Measurements from ENCODE around the gene MYO3B. TPM values are rescaled to one million over a fixed set of nuclear protein-coding genes. Genes with fewer than 3 reads are reported as not detected.

The MYO3B gene
- total RNA-seq, 3 donors from 2014 or later (not counting 1 experiment from before 2014, with no cell fraction given), result 0.68 to 0.88 (median 0.75) TPM

DNA sequence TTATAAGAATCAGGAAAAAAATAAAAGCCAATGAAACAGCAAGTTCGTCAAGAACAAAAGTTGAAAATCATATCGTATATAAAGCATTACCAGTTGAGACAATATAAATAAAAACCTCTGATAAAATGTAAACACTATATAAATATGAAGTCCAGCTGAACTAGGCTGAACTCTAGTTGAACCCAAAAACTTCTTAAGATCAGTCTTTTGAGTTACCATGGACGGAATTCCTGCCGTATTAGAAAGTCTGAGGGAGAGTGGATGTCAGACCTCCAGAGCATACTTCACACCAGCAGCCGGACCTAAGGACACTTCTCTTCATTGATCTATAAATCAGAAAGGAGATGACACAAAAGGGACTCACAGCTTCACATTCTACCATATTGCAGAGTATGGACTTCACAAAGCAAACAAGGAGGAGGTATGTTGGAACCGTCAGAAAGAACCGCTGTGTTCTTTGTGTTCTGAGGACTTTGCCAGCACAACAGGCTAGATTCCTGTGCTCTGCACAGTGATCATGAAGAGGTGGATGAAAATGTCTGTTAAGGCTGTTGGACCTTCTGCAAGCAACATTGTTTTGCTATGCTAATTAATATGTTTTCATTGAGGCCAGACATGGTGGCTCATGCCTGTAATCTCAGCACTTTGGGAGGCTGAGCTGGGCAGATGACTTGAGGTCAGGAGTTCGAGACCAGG lies 469.9 kb downstream of the MYO3B start:
- Histone ChIP-seq H3K27me3 (ENCODE audit: control insufficient read depth, insufficient read depth, low read length) (no peaks in the 10 kb centered on the region), H3K27ac (ENCODE audit: low read length) (no peak overlapping the region), H3K4me3 (ENCODE audit: low read length) (no peak overlapping the region), H3K4me1 (ENCODE audit: control insufficient read depth, insufficient read depth, low read length) (no peaks in the 10 kb centered on the region), H3K9me3 (ENCODE audit: control insufficient read depth, insufficient read depth, low read length) (no peaks in the 10 kb centered on the region), H3K36me3 (ENCODE audit: control insufficient read depth, insufficient read depth, low read length) (no peaks in the 10 kb centered on the region)
- H3K4me3 Mint-ChIP-seq, result no peak overlapping the region
- peaks cover 0 to 3% of the 10 kb centered on the region in 2 donors for H3K27me3 Mint-ChIP-seq (ENCODE audit: low read depth in 2 of 2)
- TF ChIP-seq, protein P1, sequence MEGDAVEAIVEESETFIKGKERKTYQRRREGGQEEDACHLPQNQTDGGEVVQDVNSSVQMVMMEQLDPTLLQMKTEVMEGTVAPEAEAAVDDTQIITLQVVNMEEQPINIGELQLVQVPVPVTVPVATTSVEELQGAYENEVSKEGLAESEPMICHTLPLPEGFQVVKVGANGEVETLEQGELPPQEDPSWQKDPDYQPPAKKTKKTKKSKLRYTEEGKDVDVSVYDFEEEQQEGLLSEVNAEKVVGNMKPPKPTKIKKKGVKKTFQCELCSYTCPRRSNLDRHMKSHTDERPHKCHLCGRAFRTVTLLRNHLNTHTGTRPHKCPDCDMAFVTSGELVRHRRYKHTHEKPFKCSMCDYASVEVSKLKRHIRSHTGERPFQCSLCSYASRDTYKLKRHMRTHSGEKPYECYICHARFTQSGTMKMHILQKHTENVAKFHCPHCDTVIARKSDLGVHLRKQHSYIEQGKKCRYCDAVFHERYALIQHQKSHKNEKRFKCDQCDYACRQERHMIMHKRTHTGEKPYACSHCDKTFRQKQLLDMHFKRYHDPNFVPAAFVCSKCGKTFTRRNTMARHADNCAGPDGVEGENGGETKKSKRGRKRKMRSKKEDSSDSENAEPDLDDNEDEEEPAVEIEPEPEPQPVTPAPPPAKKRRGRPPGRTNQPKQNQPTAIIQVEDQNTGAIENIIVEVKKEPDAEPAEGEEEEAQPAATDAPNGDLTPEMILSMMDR (IDR thresholded peaks at IDR 0.05), result no peak
- H3K36me3 Mint-ChIP-seq, result no peaks in the 10 kb centered on the region
- DNase-seq (no peak), ATAC-seq (no peak)
- H3K9me3 Mint-ChIP-seq, result no peaks in the 10 kb centered on the region
- intact Hi-C loops (cut with micrococcal nuclease), result no loop called here
- H3K27ac Mint-ChIP-seq, result no peak overlapping the region
- 90% methylated on average over 5 of the region's 8 CpGs for WGBS (ENCODE audit: insufficient coverage)
- H3K4me1 Mint-ChIP-seq, result no peaks in the 10 kb centered on the region

DNA sequence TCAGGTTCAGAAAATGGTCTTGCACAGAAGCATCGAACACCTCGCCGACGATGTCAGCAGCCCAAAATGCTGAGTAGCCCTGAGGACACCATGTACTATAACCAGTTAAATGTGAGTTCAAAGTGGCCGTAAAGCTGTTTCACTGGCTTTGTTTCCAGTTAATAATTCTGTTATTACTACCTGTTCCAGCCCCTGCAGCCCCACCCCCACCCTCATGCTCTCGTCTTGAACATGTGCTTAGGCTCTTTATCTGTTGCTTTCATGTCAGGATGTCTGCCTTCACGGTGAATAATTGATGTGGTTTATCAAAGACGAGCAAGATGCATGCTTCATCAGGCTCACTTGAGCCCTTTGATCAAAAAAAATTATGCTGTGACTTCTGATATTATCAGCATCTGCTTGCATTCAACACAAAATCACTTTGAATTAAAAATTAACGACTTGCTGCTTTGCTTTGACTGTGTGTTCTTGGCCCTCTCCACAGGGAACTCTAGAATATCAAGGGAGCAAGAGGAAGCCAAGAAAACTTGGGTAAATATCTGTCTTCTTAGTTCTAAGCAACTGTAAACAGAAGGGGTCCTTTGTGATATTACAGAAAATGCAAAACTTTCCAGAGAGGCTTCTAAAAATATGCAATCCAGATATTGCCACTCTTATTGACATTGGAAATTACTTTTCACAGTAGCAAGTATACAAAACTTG lies 473.8 kb downstream of the MYO3B start:
- Histone ChIP-seq H3K36me3 (ENCODE audit: control insufficient read depth, insufficient read depth, low read length) (no peaks in the 10 kb centered on the region), H3K9me3 (ENCODE audit: control insufficient read depth, insufficient read depth, low read length) (no peaks in the 10 kb centered on the region), H3K27ac (ENCODE audit: low read length) (no peak overlapping the region), H3K4me3 (ENCODE audit: low read length) (no peak overlapping the region), H3K4me1 (ENCODE audit: control insufficient read depth, insufficient read depth, low read length) (no peaks in the 10 kb centered on the region), H3K27me3 (ENCODE audit: control insufficient read depth, insufficient read depth, low read length) (no peaks in the 10 kb centered on the region)
- intact Hi-C loops (cut with micrococcal nuclease), result no loop called here
- TF ChIP-seq, protein P1 (IDR thresholded peaks at IDR 0.05), result no peak
- peaks cover 0 to 3% of the 10 kb centered on the region in 2 donors for H3K27me3 Mint-ChIP-seq (ENCODE audit: low read depth in 2 of 2)
- no peak overlapping the region for H3K27ac Mint-ChIP-seq
- H3K9me3 Mint-ChIP-seq, result no peaks in the 10 kb centered on the region
- H3K36me3 Mint-ChIP-seq, result no peaks in the 10 kb centered on the region
- H3K4me3 Mint-ChIP-seq, result no peak overlapping the region
- no peaks in the 10 kb centered on the region for H3K4me1 Mint-ChIP-seq
- DNase-seq (peak in 1 of 2 donors; percentile 87), ATAC-seq (peak in 1 of 3 donors; percentile 48)
- 38% methylated on average over 9 of the region's 9 CpGs for WGBS (ENCODE audit: insufficient coverage)

DNA sequence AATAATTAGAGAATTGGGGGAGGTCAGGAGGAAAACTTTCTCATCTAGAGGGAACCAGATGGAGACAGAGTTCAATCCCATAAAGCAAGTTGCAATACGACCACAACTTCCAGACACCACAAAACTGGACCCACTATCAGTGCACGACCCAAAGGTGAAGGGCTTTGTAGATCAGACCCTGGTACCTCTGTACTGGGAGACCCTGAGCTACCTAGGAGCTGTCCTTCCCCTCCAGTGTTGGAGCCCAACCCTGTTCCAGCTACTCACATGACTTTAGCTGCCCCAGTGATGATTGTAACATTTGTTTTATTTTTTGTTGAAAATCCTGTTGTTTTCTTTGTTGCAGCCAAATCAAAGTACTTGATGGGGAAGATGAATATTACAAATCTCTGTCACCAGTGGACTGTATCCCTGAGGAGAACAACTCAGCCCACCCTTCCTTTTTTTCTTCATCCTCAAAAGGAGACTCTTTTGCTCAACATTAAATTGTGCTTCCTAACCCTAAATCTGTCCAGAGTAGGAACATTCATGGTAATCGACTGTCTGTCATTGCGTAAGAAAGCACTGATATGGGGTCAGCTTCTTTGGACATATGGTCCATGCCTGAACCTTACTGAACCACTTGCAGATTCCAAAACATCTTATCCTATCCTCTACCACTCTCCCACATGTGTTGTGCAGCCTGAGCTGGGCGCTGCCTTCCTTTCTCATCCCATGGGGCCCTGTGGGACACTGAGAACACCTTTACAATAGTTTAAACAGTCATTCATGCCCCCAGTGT lies 474.9 kb downstream of the MYO3B start:
- Mint-ChIP-seq H3K27ac (no peak overlapping the region), H3K27me3 (ENCODE audit: low read depth in 2 of 2) (peaks cover 2 to 3% of the 10 kb centered on the region in 2 donors)
- ATAC-seq, result no peak

More for the DNA sequence above, 474.9 kb downstream of the MYO3B start:
- Histone ChIP-seq H3K36me3 (ENCODE audit: control insufficient read depth, insufficient read depth, low read length) (no peaks in the 10 kb centered on the region), H3K4me3 (ENCODE audit: low read length) (no peak overlapping the region), H3K9me3 (ENCODE audit: control insufficient read depth, insufficient read depth, low read length) (no peaks in the 10 kb centered on the region), H3K27ac (ENCODE audit: low read length) (no peak overlapping the region), H3K4me1 (ENCODE audit: control insufficient read depth, insufficient read depth, low read length) (no peaks in the 10 kb centered on the region), H3K27me3 (ENCODE audit: control insufficient read depth, insufficient read depth, low read length) (no peaks in the 10 kb centered on the region)
- H3K9me3 Mint-ChIP-seq, result no peaks in the 10 kb centered on the region
- no peak for DNase-seq
- H3K36me3 Mint-ChIP-seq, result no peaks in the 10 kb centered on the region
- H3K4me1 Mint-ChIP-seq, result no peaks in the 10 kb centered on the region
- no peak overlapping the region for H3K4me3 Mint-ChIP-seq
- 72% methylated on average over 5 of the region's 5 CpGs for WGBS (ENCODE audit: insufficient coverage)
- TF ChIP-seq, protein P1 (IDR thresholded peaks at IDR 0.05), result no peak
- intact Hi-C loops (cut with micrococcal nuclease), result no loop called here
